OCI-M2 (cell line): ENCODE results near the gene CXCL3.

Experiments used
- DNase-seq: peaks from one replicate; lab custom pipeline; 2025; ENCODE audit not compliant: unreplicated experiment; lab: John Stamatoyannopoulos, UW

CXCL3 gene

GRCh38 chr4:74056114-74056857 lies 17.8 kb upstream of the CXCL3 start:
- no peak for DNase-seq

GRCh38 chr4:74055498-74055897 lies 17.0 kb upstream of the CXCL3 start:
- DNase-seq: no peak

- DNase-seq: no peak
These were observed 16.6 kb upstream of the CXCL3 start for GRCh38 chr4:74055096-74055495.

GRCh38 chr4:74054483-74055047 lies 16.1 kb upstream of the CXCL3 start:
- no peak for DNase-seq

GRCh38 chr4:74047152-74047551 lies 8.7 kb upstream of the CXCL3 start:
- DNase-seq: no peak

GRCh38 chr4:74045772-74046171 lies 7.3 kb upstream of the CXCL3 start:
- no peak for DNase-seq

GRCh38 chr4:74045247-74045646 lies 6.8 kb upstream of the CXCL3 start:
- DNase-seq: no peak

GRCh38 chr4:74044677-74045076 lies 6.2 kb upstream of the CXCL3 start:
- DNase-seq: no peak

GRCh38 chr4:74042681-74043080 lies 4.2 kb upstream of the CXCL3 start:
- DNase-seq: no peak

GRCh38 chr4:74041418-74041817 lies 2.9 kb upstream of the CXCL3 start:
- no peak for DNase-seq

GRCh38 chr4:74039315-74039763 lies 850 bp upstream of the CXCL3 start:
- no peak for DNase-seq

- no peak for DNase-seq
These were observed 434 bp downstream of the CXCL3 start for GRCh38 chr4:74038086-74038424.

GRCh38 chr4:74037076-74037955 lies 1.2 kb downstream of the CXCL3 start:
- DNase-seq: no peak

- DNase-seq: no peak
These were observed 4.8 kb downstream of the CXCL3 start for GRCh38 chr4:74033739-74034138.

- DNase-seq: no peak
These were observed 6.4 kb downstream of the CXCL3 start for GRCh38 chr4:74032064-74032463.

GRCh38 chr4:74031576-74031975 lies 6.9 kb downstream of the CXCL3 start:
- DNase-seq: no peak

- no peak for DNase-seq
These were observed 8.2 kb downstream of the CXCL3 start for GRCh38 chr4:74030285-74030684.

- DNase-seq: no peak
These were observed 10.0 kb downstream of the CXCL3 start for GRCh38 chr4:74028504-74028903.

- no peak for DNase-seq
These were observed 14.8 kb downstream of the CXCL3 start for GRCh38 chr4:74023709-74024108.

GRCh38 chr4:74021601-74022000 lies 16.9 kb downstream of the CXCL3 start:
- DNase-seq: no peak

GRCh38 chr4:74018771-74019170 lies 19.7 kb downstream of the CXCL3 start:
- no peak for DNase-seq

GRCh38 chr4:74018116-74018515 lies 20.4 kb downstream of the CXCL3 start:
- DNase-seq: no peak
